ENCODE data around the gene PSMG4. TPM values are rescaled to one million over a fixed set of nuclear protein-coding genes. Genes with fewer than 3 reads are reported as not detected.

PSMG4 gene, protein sequence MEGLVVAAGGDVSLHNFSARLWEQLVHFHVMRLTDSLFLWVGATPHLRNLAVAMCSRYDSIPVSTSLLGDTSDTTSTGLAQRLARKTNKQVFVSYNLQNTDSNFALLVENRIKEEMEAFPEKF
- polyA plus RNA-seq (2013, experiment 1 of 4) = 24.2 TPM
- 27.5 TPM for polyA plus RNA-seq (2013, experiment 2 of 4)
- 21.7 TPM for polyA plus RNA-seq (2013, experiment 3 of 4)
- polyA plus RNA-seq (2013, experiment 4 of 4) = 26.9 TPM

DNA sequence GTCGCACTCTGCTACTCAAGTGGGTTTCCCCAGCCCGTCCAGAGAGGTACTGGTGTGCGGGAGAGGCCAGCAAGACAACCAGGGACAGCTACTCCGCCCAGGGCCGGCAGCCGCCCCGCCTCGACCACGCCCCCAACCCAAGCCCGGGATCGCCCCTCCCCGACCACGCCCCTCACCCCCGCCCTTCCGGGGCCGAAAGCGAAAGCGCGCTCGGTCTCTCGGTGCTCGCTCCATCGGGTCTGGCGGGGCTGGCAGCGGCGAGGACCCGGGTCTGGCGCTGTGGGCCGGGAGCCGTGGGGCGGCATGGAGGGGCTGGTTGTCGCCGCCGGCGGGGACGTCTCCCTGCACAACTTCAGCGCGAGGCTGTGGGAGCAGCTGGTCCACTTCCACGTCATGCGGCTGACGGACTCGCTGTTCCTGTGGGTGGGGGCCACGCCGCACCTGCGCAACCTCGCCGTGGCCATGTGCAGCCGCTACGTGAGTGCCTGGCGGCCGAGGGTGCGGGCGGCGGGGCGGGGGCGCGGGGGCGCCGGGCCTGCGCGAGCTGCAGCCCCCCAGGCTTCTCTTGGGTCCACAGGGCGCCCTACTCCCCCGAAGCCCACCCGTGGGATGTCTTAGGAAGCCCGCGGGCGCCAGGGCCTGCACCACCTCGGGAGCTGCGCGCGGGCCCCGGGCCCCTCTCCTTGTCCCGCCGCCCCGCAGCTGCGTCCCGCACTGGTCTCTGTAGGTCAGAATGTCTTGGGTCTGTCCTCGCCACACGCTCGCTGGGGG lies at the start of gene PSMG4:
Gene PSMG4, plus strand, starts transcription at position 228 of the 771 bp plus-strand sequence. Its CDS starts 76 bp downstream, at position 304.
- peaks cover 4% of the 10 kb centered on the region for H3K36me3 ChIP-seq (ENCODE audit: control insufficient read depth, insufficient read depth, low read length)
- 0% methylated on average over 80 of the region's 80 CpGs for WGBS, 2 experiments
- no peak within 1 kb of the TSS for H3K27ac ChIP-seq (ENCODE audit: insufficient read depth, low read depth, low read length, poor library complexity, severe bottlenecking)
- no peaks in the 10 kb centered on the region for H3K9me3 ChIP-seq (ENCODE audit: control insufficient read depth, low read length)
- H3K27me3 ChIP-seq (ENCODE audit: control insufficient read depth, insufficient read depth, low read length, poor library complexity, severe bottlenecking) = no peaks in the 10 kb centered on the region
- peak within 1 kb of the TSS; percentile 81 for H3K4me3 ChIP-seq (ENCODE audit: insufficient read depth, low read depth, low read length)
- peaks cover 10% of the 10 kb centered on the region for H3K4me1 ChIP-seq (ENCODE audit: control insufficient read depth, insufficient read depth, low read length)

DNA sequence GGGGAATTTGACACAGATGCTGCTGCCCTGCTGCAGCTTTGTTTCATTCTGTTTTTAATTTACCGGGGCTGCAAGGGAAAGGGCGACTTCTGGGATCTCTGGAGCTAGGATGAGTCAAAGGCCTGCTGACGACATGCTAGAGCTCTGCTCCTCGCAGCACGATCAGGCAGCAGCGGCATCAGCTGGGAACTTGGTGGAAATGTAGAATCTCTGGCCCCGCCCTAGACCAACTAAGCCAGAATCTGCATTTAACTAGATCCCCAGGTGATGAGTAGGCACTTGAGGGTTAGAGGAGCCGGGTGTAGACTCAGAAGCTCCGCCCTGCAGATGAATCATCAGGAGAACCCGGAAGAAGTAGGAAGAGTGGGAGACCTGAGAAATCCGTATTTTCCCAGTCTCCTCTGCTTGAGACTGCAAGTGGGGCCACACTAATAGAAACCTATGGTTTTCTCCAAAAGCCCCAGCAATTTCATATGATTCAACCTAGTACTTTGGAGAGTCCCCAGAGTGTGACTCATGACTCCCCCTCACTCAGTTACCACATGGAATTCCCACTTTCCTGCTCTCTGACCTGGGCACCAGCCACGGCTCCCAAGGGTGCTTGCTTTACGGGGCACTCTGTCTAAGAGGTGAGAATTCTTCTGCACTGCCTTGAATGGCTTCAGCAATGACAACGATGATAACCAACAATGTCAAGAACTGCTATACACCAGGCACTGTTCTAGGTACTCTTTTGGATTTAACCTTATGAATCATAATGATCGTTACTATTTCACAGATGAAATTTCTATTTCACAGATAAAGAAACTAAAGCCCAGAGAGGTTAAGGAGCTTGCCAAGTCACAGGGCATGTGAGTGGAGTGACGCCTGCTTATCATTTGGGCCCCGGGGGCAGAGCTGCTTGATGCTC lies 49.4 kb upstream of the PSMG4 start:
- H3K27me3 ChIP-seq (ENCODE audit: control insufficient read depth, insufficient read depth, low read length, poor library complexity, severe bottlenecking) = no peaks in the 10 kb centered on the region
- H3K4me1 ChIP-seq (ENCODE audit: control insufficient read depth, insufficient read depth, low read length) = peaks cover 15% of the 10 kb centered on the region
- WGBS, 2 experiments = 46% methylated on average over 17 of the region's 17 CpGs
- no peak overlapping the region for H3K4me3 ChIP-seq (ENCODE audit: insufficient read depth, low read depth, low read length)
- no peaks in the 10 kb centered on the region for H3K36me3 ChIP-seq (ENCODE audit: control insufficient read depth, insufficient read depth, low read length)
- H3K9me3 ChIP-seq (ENCODE audit: control insufficient read depth, low read length) = no peaks in the 10 kb centered on the region
- no peak overlapping the region for H3K27ac ChIP-seq (ENCODE audit: insufficient read depth, low read depth, low read length, poor library complexity, severe bottlenecking)

DNA sequence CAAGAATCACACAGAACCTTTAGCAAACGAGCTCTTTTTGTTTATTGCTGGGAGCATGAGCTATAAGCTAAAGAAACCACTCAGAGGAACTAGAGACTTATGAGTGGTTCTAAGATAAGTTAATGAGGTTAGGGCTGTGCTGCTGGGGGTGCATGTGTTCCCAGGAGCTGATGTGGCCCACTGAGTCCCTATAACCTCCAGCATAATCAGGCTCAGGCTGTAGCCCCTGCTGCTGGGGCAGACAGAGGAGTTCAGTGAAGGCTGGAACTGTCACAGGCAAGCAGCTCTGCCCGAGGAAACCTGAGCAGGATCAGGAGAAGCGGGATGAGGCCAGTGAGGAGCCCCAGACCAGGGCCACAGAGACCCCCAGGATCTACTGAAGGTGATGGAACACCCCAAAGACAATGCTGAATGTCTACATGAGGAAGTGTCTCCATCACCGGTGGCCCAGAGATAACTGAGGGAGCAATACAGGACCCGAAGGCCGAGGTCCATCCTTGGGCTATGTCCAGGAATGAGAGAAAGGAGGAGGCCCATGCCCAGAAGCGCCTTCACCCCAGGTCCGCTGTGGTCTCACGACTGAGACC lies 48.6 kb upstream of the PSMG4 start:
- H3K4me1 ChIP-seq (ENCODE audit: control insufficient read depth, insufficient read depth, low read length) = peaks cover 15% of the 10 kb centered on the region
- no peaks in the 10 kb centered on the region for H3K9me3 ChIP-seq (ENCODE audit: control insufficient read depth, low read length)
- WGBS, 2 experiments = 92 to 93% methylated on average over 9 of the region's 9 CpGs
- H3K27me3 ChIP-seq (ENCODE audit: control insufficient read depth, insufficient read depth, low read length, poor library complexity, severe bottlenecking) = no peaks in the 10 kb centered on the region
- no peaks in the 10 kb centered on the region for H3K36me3 ChIP-seq (ENCODE audit: control insufficient read depth, insufficient read depth, low read length)
- no peak overlapping the region for H3K27ac ChIP-seq (ENCODE audit: insufficient read depth, low read depth, low read length, poor library complexity, severe bottlenecking)
- H3K4me3 ChIP-seq (ENCODE audit: insufficient read depth, low read depth, low read length) = no peak overlapping the region

- Histone ChIP-seq H3K36me3 (ENCODE audit: control insufficient read depth, insufficient read depth, low read length) (no peaks in the 10 kb centered on the region), H3K4me1 (ENCODE audit: control insufficient read depth, insufficient read depth, low read length) (peaks cover 15% of the 10 kb centered on the region), H3K27ac (ENCODE audit: insufficient read depth, low read depth, low read length, poor library complexity, severe bottlenecking) (no peak overlapping the region), H3K4me3 (ENCODE audit: insufficient read depth, low read depth, low read length) (no peak overlapping the region), H3K27me3 (ENCODE audit: control insufficient read depth, insufficient read depth, low read length, poor library complexity, severe bottlenecking) (no peaks in the 10 kb centered on the region), H3K9me3 (ENCODE audit: control insufficient read depth, low read length) (no peaks in the 10 kb centered on the region)
- WGBS, 2 experiments = 93 to 95% methylated on average over 5 of the region's 5 CpGs
Measured at GRCh38 chr6:3211681-3212080, 47.1 kb upstream of the PSMG4 start.

GRCh38 chr6:3212261-3212660 lies 46.5 kb upstream of the PSMG4 start:
- H3K4me3 ChIP-seq (ENCODE audit: insufficient read depth, low read depth, low read length) = no peak overlapping the region
- no peaks in the 10 kb centered on the region for H3K9me3 ChIP-seq (ENCODE audit: control insufficient read depth, low read length)
- H3K4me1 ChIP-seq (ENCODE audit: control insufficient read depth, insufficient read depth, low read length) = peaks cover 15% of the 10 kb centered on the region
- H3K27ac ChIP-seq (ENCODE audit: insufficient read depth, low read depth, low read length, poor library complexity, severe bottlenecking) = no peak overlapping the region
- no peaks in the 10 kb centered on the region for H3K27me3 ChIP-seq (ENCODE audit: control insufficient read depth, insufficient read depth, low read length, poor library complexity, severe bottlenecking)
- H3K36me3 ChIP-seq (ENCODE audit: control insufficient read depth, insufficient read depth, low read length) = no peaks in the 10 kb centered on the region
- 95% methylated on average over 6 of the region's 6 CpGs for WGBS, 2 experiments

GRCh38 chr6:3213334-3213695 lies 45.4 kb upstream of the PSMG4 start:
- Histone ChIP-seq H3K27ac (ENCODE audit: insufficient read depth, low read depth, low read length, poor library complexity, severe bottlenecking) (no peak overlapping the region), H3K9me3 (ENCODE audit: control insufficient read depth, low read length) (no peaks in the 10 kb centered on the region), H3K4me1 (ENCODE audit: control insufficient read depth, insufficient read depth, low read length) (peaks cover 10% of the 10 kb centered on the region), H3K36me3 (ENCODE audit: control insufficient read depth, insufficient read depth, low read length) (no peaks in the 10 kb centered on the region), H3K27me3 (ENCODE audit: control insufficient read depth, insufficient read depth, low read length, poor library complexity, severe bottlenecking) (no peaks in the 10 kb centered on the region), H3K4me3 (ENCODE audit: insufficient read depth, low read depth, low read length) (no peak overlapping the region)
- 95 to 98% methylated on average over 2 of the region's 2 CpGs for WGBS, 2 experiments

GRCh38 chr6:3214898-3215297 lies 43.8 kb upstream of the PSMG4 start:
- Histone ChIP-seq H3K27ac (ENCODE audit: insufficient read depth, low read depth, low read length, poor library complexity, severe bottlenecking) (no peak overlapping the region), H3K4me1 (ENCODE audit: control insufficient read depth, insufficient read depth, low read length) (no peaks in the 10 kb centered on the region), H3K4me3 (ENCODE audit: insufficient read depth, low read depth, low read length) (no peak overlapping the region), H3K27me3 (ENCODE audit: control insufficient read depth, insufficient read depth, low read length, poor library complexity, severe bottlenecking) (no peaks in the 10 kb centered on the region), H3K9me3 (ENCODE audit: control insufficient read depth, low read length) (no peaks in the 10 kb centered on the region), H3K36me3 (ENCODE audit: control insufficient read depth, insufficient read depth, low read length) (no peaks in the 10 kb centered on the region)
- WGBS, 2 experiments = 92 to 96% methylated on average over 3 of the region's 3 CpGs

DNA sequence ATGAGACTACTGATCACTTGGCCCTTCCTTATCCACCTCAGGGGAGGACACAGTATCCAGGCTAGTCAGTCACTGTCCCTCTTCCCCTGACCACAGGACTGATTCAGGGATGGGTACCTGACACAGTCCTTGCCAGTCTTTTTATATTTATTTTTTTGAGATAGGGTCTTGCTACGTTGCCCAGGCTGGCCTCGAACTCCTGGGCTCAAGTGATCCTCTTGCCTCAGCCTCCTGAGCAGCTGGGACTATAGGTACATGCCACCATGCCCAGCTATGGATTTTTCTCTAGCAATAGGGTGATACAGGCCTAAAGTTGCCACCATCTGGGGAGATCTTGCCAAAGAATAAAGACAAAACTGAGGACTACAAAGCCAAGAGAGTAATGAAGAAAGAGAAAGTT lies 41.5 kb upstream of the PSMG4 start:
- Histone ChIP-seq H3K4me1 (ENCODE audit: control insufficient read depth, insufficient read depth, low read length) (no peaks in the 10 kb centered on the region), H3K27me3 (ENCODE audit: control insufficient read depth, insufficient read depth, low read length, poor library complexity, severe bottlenecking) (no peaks in the 10 kb centered on the region), H3K9me3 (ENCODE audit: control insufficient read depth, low read length) (no peaks in the 10 kb centered on the region), H3K27ac (ENCODE audit: insufficient read depth, low read depth, low read length, poor library complexity, severe bottlenecking) (no peak overlapping the region), H3K36me3 (ENCODE audit: control insufficient read depth, insufficient read depth, low read length) (no peaks in the 10 kb centered on the region), H3K4me3 (ENCODE audit: insufficient read depth, low read depth, low read length) (no peak overlapping the region)
- WGBS, 2 experiments = 90 to 95% methylated on average over 2 of the region's 2 CpGs

GRCh38 chr6:3218266-3218665 lies 40.5 kb upstream of the PSMG4 start:
- H3K36me3 ChIP-seq (ENCODE audit: control insufficient read depth, insufficient read depth, low read length) = no peaks in the 10 kb centered on the region
- 91 to 96% methylated on average over 10 of the region's 10 CpGs for WGBS, 2 experiments
- no peaks in the 10 kb centered on the region for H3K27me3 ChIP-seq (ENCODE audit: control insufficient read depth, insufficient read depth, low read length, poor library complexity, severe bottlenecking)
- H3K4me3 ChIP-seq (ENCODE audit: insufficient read depth, low read depth, low read length) = no peak overlapping the region
- no peak overlapping the region for H3K27ac ChIP-seq (ENCODE audit: insufficient read depth, low read depth, low read length, poor library complexity, severe bottlenecking)
- H3K9me3 ChIP-seq (ENCODE audit: control insufficient read depth, low read length) = no peaks in the 10 kb centered on the region
- H3K4me1 ChIP-seq (ENCODE audit: control insufficient read depth, insufficient read depth, low read length) = no peaks in the 10 kb centered on the region

All from ectodermal cell (in vitro differentiated cells).